ENCODE data around the gene ADCYAP1R1.

GRCh38 chr7:31083210-31083786 is 31.2 kb downstream of the ADCYAP1R1 start:
- TF ChIP-seq POLR2A (IDR thresholded peaks at IDR 0.05; ENCODE audit: control extremely low read depth in 1 of 2, low read depth in 2 of 2, low read length in 2 of 2) = no peak
- no peak for TF ChIP-seq GABPA (IDR thresholded peaks at IDR 0.05; ENCODE audit: borderline replicate concordance, insufficient read depth, low read length)
- no peak for TF ChIP-seq EZH2 (IDR thresholded peaks at IDR 0.05; ENCODE audit: low read depth, low read length, severe bottlenecking)
- no peak for TF ChIP-seq RAD21 (IDR thresholded peaks at IDR 0.05 in 1 of 2, conservative IDR thresholded peaks at IDR 0.05 in 1 of 2; ENCODE audit: low read depth in 2 of 2, low read length in 2 of 2)
- no peak for TF ChIP-seq CTCF (IDR thresholded peaks at IDR 0.05; ENCODE audit: control extremely low read depth in 1 of 3, insufficient read depth in 1 of 3, low read depth in 1 of 3, low read length in 3 of 3)
- TF ChIP-seq BCL11A (IDR thresholded peaks at IDR 0.05; ENCODE audit: low read depth in 2 of 2, low read length in 2 of 2) = no peak
- TF ChIP-seq NANOG (IDR thresholded peaks at IDR 0.05; ENCODE audit: insufficient read depth, low read depth, low read length, poor library complexity, severe bottlenecking) = no peak
- TF ChIP-seq RFX5 (IDR thresholded peaks at IDR 0.05; ENCODE audit: borderline replicate concordance, low read depth, low read length) = no peak
